IMR-90 (cell line): ENCODE results near the gene PIK3CB. TPM values are rescaled to one million over a fixed set of nuclear protein-coding genes. Genes with fewer than 3 reads are reported as not detected.
A peak's percentile ranks its signal among the peaks of the same experiment; 100 is the strongest.

ENCODE experiments used
- ATAC-seq: fragments of 200-7000 bp; cut with Tn5 transposase; 2 replicates; pipeline ENCODE4 v1.9.1; 2020; ENCODE audit warnings: low read depth, mild to moderate bottlenecking, moderate library complexity
- BruUV-seq: library from RNA; stranded (reverse); fragments of 400-500 nt; replicated peaks from 2 replicates; lab custom pipeline; 2021; lab: Mats Ljungman, UMichigan
- CTCF ChIA-PET: fragments of 300-600 bp; formaldehyde crosslinking; extraction: SDS; loops from one replicate; lab custom pipeline; 2021; ENCODE audit warnings: antibody characterized with exemption; lab: Yijun Ruan, JAX
- POLR2A ChIA-PET: fragments of 300-600 bp; sonication (Branson Sonifier 250); formaldehyde crosslinking; loops from one replicate; lab custom pipeline; 2022; ENCODE audit warnings: antibody characterized with exemption; ENCODE audit not compliant: unreplicated experiment; lab: Charles Lee
- DNase-seq: peaks from one replicate; pipeline ENCODE4 v3.0.0; 2013
- H2AFZ ChIP-seq: replicated peaks from 2 replicates; pipeline ENCODE3; 2013; ENCODE audit warnings: low read length, mild to moderate bottlenecking; ENCODE audit not compliant: poor library complexity
- H2AK5ac ChIP-seq: 2 replicates; pipeline ENCODE4 v1.6.1; 2013; ENCODE audit warnings: low read depth, low read length, inconsistent platforms
- H2AK9ac ChIP-seq: replicated peaks from 2 replicates; pipeline ENCODE3; 2013; ENCODE audit warnings: mild to moderate bottlenecking, low read depth, low read length, moderate library complexity; ENCODE audit not compliant: poor library complexity
- H2BK120ac ChIP-seq: 2 replicates; pipeline ENCODE4 v1.6.1; 2013; ENCODE audit warnings: low read depth, low read length, inconsistent platforms
- H2BK15ac ChIP-seq: 3 replicates; pipeline ENCODE4 v1.6.1; 2013; ENCODE audit warnings: low read depth, low read length, inconsistent platforms
- H2BK20ac ChIP-seq: 2 replicates; pipeline ENCODE4 v1.6.1; 2013; ENCODE audit warnings: low read depth, mild to moderate bottlenecking, inconsistent platforms, low read length, moderate library complexity
- H2BK5ac ChIP-seq: 2 replicates; pipeline ENCODE4 v1.6.1; 2013; ENCODE audit warnings: mild to moderate bottlenecking, low read depth, low read length, inconsistent platforms; ENCODE audit not compliant: poor library complexity, severe bottlenecking
- H3K14ac ChIP-seq: replicated peaks from 2 replicates; pipeline ENCODE4 v1.6.1; 2013; ENCODE audit warnings: low read depth, low read length, inconsistent platforms
- H3K18ac ChIP-seq: 2 replicates; pipeline ENCODE4 v1.6.1; 2013; ENCODE audit warnings: low read depth, low read length, control low read depth
- H3K23ac ChIP-seq: 2 replicates; pipeline ENCODE4 v1.6.1; 2013; ENCODE audit warnings: low read depth, low read length, inconsistent platforms
- H3K27ac ChIP-seq: 2 replicates; pipeline ENCODE4 v1.5.1; 2013; ENCODE audit warnings: mild to moderate bottlenecking, control low read depth, low read length; ENCODE audit not compliant: insufficient read depth
- H3K27me3 ChIP-seq: 2 replicates; pipeline ENCODE4 v1.6.1; 2013; ENCODE audit warnings: low read length; ENCODE audit not compliant: control insufficient read depth, insufficient read depth
- H3K36me3 ChIP-seq: 2 replicates; pipeline ENCODE4 v1.6.1; 2013; ENCODE audit warnings: low read length, mixed read lengths; ENCODE audit not compliant: control insufficient read depth, insufficient read depth
- H3K4ac ChIP-seq: 2 replicates; pipeline ENCODE4 v1.6.1; 2013; ENCODE audit warnings: low read depth, low read length, inconsistent platforms
- H3K4me1 ChIP-seq: 2 replicates; pipeline ENCODE4 v1.6.1; 2013; ENCODE audit warnings: low read length, mixed read lengths; ENCODE audit not compliant: control insufficient read depth, insufficient read depth
- H3K4me2 ChIP-seq: 2 replicates; pipeline ENCODE4 v1.6.1; 2013; ENCODE audit warnings: low read depth, mild to moderate bottlenecking, control low read depth, low read length, moderate library complexity
- H3K4me3 ChIP-seq: 2 replicates; pipeline ENCODE4 v1.5.1; 2013; ENCODE audit warnings: low read depth, mild to moderate bottlenecking, control low read depth, low read length, moderate library complexity; ENCODE audit not compliant: insufficient read depth
- H3K56ac ChIP-seq: 2 replicates; pipeline ENCODE4 v1.6.1; 2013; ENCODE audit warnings: low read length, inconsistent platforms; ENCODE audit not compliant: insufficient read depth; ENCODE audit errors: extremely low read depth
- H3K79me1 ChIP-seq, 2 experiments: 2 replicates each; pipeline ENCODE4 v1.6.1; 2013; ENCODE audit warnings: low read length in 2 of 2, inconsistent platforms in 1 of 2, low read depth in 1 of 2
- H3K9ac ChIP-seq: 2 replicates; pipeline ENCODE4 v1.6.1; 2013; ENCODE audit warnings: low read depth, low read length, control low read depth
- H3K9me1 ChIP-seq: 2 replicates; pipeline ENCODE4 v1.6.1; 2013; ENCODE audit warnings: low read length, inconsistent platforms; ENCODE audit not compliant: insufficient read depth
- H3K9me3 ChIP-seq: 2 replicates; pipeline ENCODE4 v1.6.1; 2013; ENCODE audit warnings: low read length; ENCODE audit not compliant: control insufficient read depth, insufficient read depth
- H4K20me1 ChIP-seq: 2 replicates; pipeline ENCODE4 v1.6.1; 2013; ENCODE audit warnings: low read length, inconsistent platforms; ENCODE audit not compliant: insufficient read depth
- H4K5ac ChIP-seq: 2 replicates; pipeline ENCODE4 v1.6.1; 2013; ENCODE audit warnings: mild to moderate bottlenecking, low read depth, low read length, control low read depth
- H4K8ac ChIP-seq, 2 experiments: 2 replicates each; pipeline ENCODE4 v1.6.1; 2013; ENCODE audit warnings: low read depth in 2 of 2, low read length in 2 of 2, control low read depth in 1 of 2, inconsistent platforms in 1 of 2
- H4K91ac ChIP-seq: 2 replicates; pipeline ENCODE4 v1.6.1; 2013; ENCODE audit warnings: low read depth, low read length, inconsistent platforms; ENCODE audit not compliant: insufficient read depth
- BHLHE40 ChIP-seq: fragments of 150-350 bp; IDR thresholded peaks from 2 replicates; pipeline ENCODE4 v1.6.1; 2016; ENCODE audit warnings: mild to moderate bottlenecking, low read depth, low read length
- CEBPB ChIP-seq: IDR thresholded peaks from 2 replicates; pipeline ENCODE4 v1.6.1; 2012; ENCODE audit warnings: low read depth, low read length, improper control_type of control experiment
- CHD1 ChIP-seq: IDR thresholded peaks from 2 replicates; pipeline ENCODE4 v1.6.1; 2012; ENCODE audit warnings: low read depth, low read length, improper control_type of control experiment
- CTCF ChIP-seq: conservative IDR thresholded peaks from 2 replicates; pipeline ENCODE4 v1.5.1; 2012; ENCODE audit warnings: mild to moderate bottlenecking, low read depth, low read length, improper control_type of control experiment
- ELK1 ChIP-seq: fragments of 150-350 bp; IDR thresholded peaks from 2 replicates; pipeline ENCODE4 v1.6.1; 2016; ENCODE audit warnings: low read depth, mild to moderate bottlenecking, low read length, moderate library complexity, borderline replicate concordance
- FOS ChIP-seq: fragments of 150-350 bp; IDR thresholded peaks from 2 replicates; pipeline ENCODE4 v1.6.1; 2016; ENCODE audit warnings: low read depth, low read length
- MAFK ChIP-seq: IDR thresholded peaks from 2 replicates; pipeline ENCODE4 v1.6.1; 2012; ENCODE audit warnings: low read depth, low read length, improper control_type of control experiment
- MAZ ChIP-seq: IDR thresholded peaks from 2 replicates; pipeline ENCODE4 v1.6.1; 2012; ENCODE audit warnings: low read depth, mild to moderate bottlenecking, low read length, improper control_type of control experiment, moderate library complexity, borderline replicate concordance
- MXI1 ChIP-seq: IDR thresholded peaks from 2 replicates; pipeline ENCODE4 v1.6.1; 2012; ENCODE audit warnings: low read depth, mild to moderate bottlenecking, low read length, moderate library complexity, borderline replicate concordance
- NFE2L2 ChIP-seq: fragments of 150-350 bp; IDR thresholded peaks from 2 replicates; pipeline ENCODE4 v1.6.1; 2016; ENCODE audit warnings: low read depth, mild to moderate bottlenecking, low read length
- POLR2A ChIP-seq: IDR thresholded peaks from 2 replicates; pipeline ENCODE4 v1.6.1; 2012; ENCODE audit warnings: mild to moderate bottlenecking, low read depth, low read length
- RAD21 ChIP-seq: IDR thresholded peaks from 2 replicates; pipeline ENCODE4 v1.6.1; 2012; ENCODE audit warnings: low read length, improper control_type of control experiment
- RCOR1 ChIP-seq: IDR thresholded peaks from 2 replicates; pipeline ENCODE4 v1.6.1; 2012; ENCODE audit warnings: mild to moderate bottlenecking, low read length, improper control_type of control experiment; ENCODE audit not compliant: insufficient replicate concordance
- RFX5 ChIP-seq: IDR thresholded peaks from 2 replicates; pipeline ENCODE4 v1.8.0; 2012; ENCODE audit warnings: low read depth, mild to moderate bottlenecking, low read length, moderate library complexity
- SMC3 ChIP-seq: fragments of 150-350 bp; IDR thresholded peaks from 2 replicates; pipeline ENCODE4 v1.6.1; 2016; ENCODE audit warnings: low read depth, mild to moderate bottlenecking, antibody characterized with exemption, low read length, moderate library complexity
- USF2 ChIP-seq: fragments of 150-350 bp; IDR thresholded peaks from 2 replicates; pipeline ENCODE4 v1.6.1; 2017; ENCODE audit warnings: mild to moderate bottlenecking, antibody characterized with exemption, low read length, low read depth
- WGBS, 2 experiments: methylation state at CpG; one replicate each; pipeline versions ENCODE4 v1.1.5 to v1.1.7; 2013; ENCODE audit warnings: missing lambda C conversion rate in 2 of 2; ENCODE audit not compliant: insufficient read length in 1 of 2; ENCODE audit errors: extremely low coverage in 2 of 2; 5-methylcytosine and 5-hydroxymethylcytosine counted together
- dilution Hi-C: fragments of 300-500 bp; cut with HindIII; formaldehyde crosslinking; loops from one replicate; pipeline ENCODE4 v1.14.3; 2018; ENCODE audit warnings: low sequenced_read_pairs; ENCODE audit not compliant: unreplicated experiment
- in situ Hi-C: fragments of 300-500 bp; cut with MboI; formaldehyde crosslinking; loops from 3 replicates; pipeline ENCODE4 v1.14.3; 2019; ENCODE audit warnings: low sequenced_read_pairs, inconsistent platforms, mixed read lengths
- intact Hi-C: fragments of 100-400 bp; cut with micrococcal nuclease; formaldehyde crosslinking; loops from 2 replicates; pipeline ENCODE4 v1.10.0; 2022
- polyA plus RNA-seq, 3 experiments: library from polyadenylated mRNA; depleted of rRNA; stranded (reverse); fragments of >200 nt; gene quantifications; 2 replicates each; pipeline ENCODE4 v1.2.3, GENCODE V29; 2012; ENCODE audit warnings: low replicate concordance in 1 of 3
- total RNA-seq: library from RNA; depleted of rRNA; stranded (reverse); fragments of >200 nt; gene quantifications from 2 replicates; pipeline ENCODE4 v1.2.3, GENCODE V29; 2012

PIK3CB gene
- total and polyA plus RNA-seq, 2 of the 4 experiments (the other 2 are of a cell fraction) = 6.3 to 6.8 TPM

GRCh38 chr3:138687236-138687635 lies 147.5 kb downstream of the PIK3CB start:
- H4K20me1 ChIP-seq = no peaks in the 10 kb centered on the region
- BruUV-seq = no TSS peak
- no peaks in the 10 kb centered on the region for H3K36me3 ChIP-seq
- H2BK20ac ChIP-seq = no peak overlapping the region
- ChIA-PET POLR2A (no interaction called here), CTCF (interaction anchor here (0.6 to 3.3 kb wide), 5 partner anchors 17 to 231 kb away, joined by 3 to 12 read pairs (median 4); no protein-coding TSS in a partner anchor)
- no peaks in the 10 kb centered on the region; a peak in 1 of 4 replicates for H3K79me1 ChIP-seq
- H3K14ac ChIP-seq = no peak overlapping the region
- no peak overlapping the region for H3K9ac ChIP-seq
- no peak overlapping the region for H3K4me2 ChIP-seq
- peak; percentile 65 for DNase-seq
- H2AK5ac ChIP-seq = no peak overlapping the region
- no CpG with 5 or more reads among the region's 1 CpG for WGBS, 2 experiments
- no peak overlapping the region for H2AK9ac ChIP-seq
- H2BK15ac ChIP-seq = 0 out of 3 replicates have a peak overlapping the region, but pooled peaks have one; percentile 18
- in situ Hi-C loops = loop anchor here (25.0 kb wide), 1 partner anchor 650 kb away; the partner anchor contains the start of gene MRPS22
- H3K27ac ChIP-seq = no peak overlapping the region
- peak overlapping the region; percentile 82 for H2BK5ac ChIP-seq
- no peaks in the 10 kb centered on the region for H3K27me3 ChIP-seq
- dilution Hi-C loops = no loop called here
- no peak overlapping the region for H2AFZ ChIP-seq
- intact Hi-C loops = loop anchor here (5.0 kb wide), 1 partner anchor 210 kb away; no protein-coding TSS in a partner anchor
- peak overlapping the region; percentile 40; the same call in 1 of the 2 replicates for H3K4ac ChIP-seq
- H3K4me1 ChIP-seq = peaks cover 4% of the 10 kb centered on the region
- H4K8ac ChIP-seq = peak overlapping the region in 1 of 2 experiments; percentile 59; a peak in 1 of 4 replicates
- no peak overlapping the region for H3K23ac ChIP-seq
- no peaks in the 10 kb centered on the region for H3K9me3 ChIP-seq
- no peak overlapping the region for H3K56ac ChIP-seq
- H4K91ac ChIP-seq = peak overlapping the region; percentile 16; the same call in 1 of the 2 replicates
- H3K9me1 ChIP-seq = no peaks in the 10 kb centered on the region
- no peak for TF ChIP-seq USF2
- TF ChIP-seq CEBPB = no peak
- no peak for TF ChIP-seq FOS
- TF ChIP-seq RAD21 = no peak
- TF ChIP-seq ELK1 = no peak
- TF ChIP-seq SMC3 = no peak
- no peak for TF ChIP-seq CHD1
- no peak for TF ChIP-seq MAFK
- no peak for TF ChIP-seq RCOR1
- TF ChIP-seq BHLHE40 = no peak
- no peak for TF ChIP-seq CTCF
- TF ChIP-seq MXI1 = no peak
- TF ChIP-seq MAZ = no peak
- no peak for TF ChIP-seq RFX5
- TF ChIP-seq NFE2L2 = no peak
- no peak for TF ChIP-seq POLR2A
- H4K5ac ChIP-seq = no peak overlapping the region
- peak; percentile 60 for ATAC-seq
- H3K4me3 ChIP-seq = no peak overlapping the region
- no peak overlapping the region for H2BK120ac ChIP-seq
- H3K18ac ChIP-seq = no peak overlapping the region
